DMS79 (cell line): ENCODE data around the gene SGPP2.
"Not testable (repeated sequence)": the region's sequence is repeated elsewhere in the genome, so short reads cannot be mapped to it uniquely, and the experiment has no call there.

Experiments used
- DNase-seq: peaks from one replicate; lab custom pipeline; 2025; lab: John Stamatoyannopoulos, UW

The SGPP2 gene

GRCh38 chr2:222427646-222428301, 3.4 kb downstream of the SGPP2 start:
- no peak for DNase-seq

GRCh38 chr2:222430071-222430470, 5.7 kb downstream of the SGPP2 start:
- no peak for DNase-seq

- DNase-seq = no peak
These were observed 6.3 kb downstream of the SGPP2 start for GRCh38 chr2:222430681-222431080.

GRCh38 chr2:222431869-222432268, 7.5 kb downstream of the SGPP2 start:
- no peak for DNase-seq

GRCh38 chr2:222433332-222434173, 9.2 kb downstream of the SGPP2 start:
- no peak for DNase-seq

GRCh38 chr2:222434204-222434603, 9.9 kb downstream of the SGPP2 start:
- no peak for DNase-seq

GRCh38 chr2:222435400-222436039, 11.2 kb downstream of the SGPP2 start:
- not testable (repeated sequence) for DNase-seq

GRCh38 chr2:222436040-222436413, 11.7 kb downstream of the SGPP2 start:
- no peak for DNase-seq

GRCh38 chr2:222439692-222440091, 15.3 kb downstream of the SGPP2 start:
- DNase-seq = no peak

- DNase-seq = no peak
These were observed 16.5 kb downstream of the SGPP2 start for GRCh38 chr2:222440673-222441422.

GRCh38 chr2:222442665-222443064, 18.3 kb downstream of the SGPP2 start:
- no peak for DNase-seq

GRCh38 chr2:222445227-222445626, 20.9 kb downstream of the SGPP2 start:
- DNase-seq = no peak

GRCh38 chr2:222447131-222447530, 22.8 kb downstream of the SGPP2 start:
- no peak for DNase-seq

GRCh38 chr2:222448748-222449181, 24.4 kb downstream of the SGPP2 start:
- no peak for DNase-seq

GRCh38 chr2:222450021-222450420, 25.7 kb downstream of the SGPP2 start:
- DNase-seq = no peak

GRCh38 chr2:222451224-222451674, 26.9 kb downstream of the SGPP2 start:
- no peak for DNase-seq

- no peak for DNase-seq
These were observed 28.1 kb downstream of the SGPP2 start for GRCh38 chr2:222452422-222452950.

GRCh38 chr2:222456479-222457077, 32.2 kb downstream of the SGPP2 start:
- no peak for DNase-seq

- DNase-seq = no peak
These were observed 35.6 kb downstream of the SGPP2 start for GRCh38 chr2:222459983-222460382.

GRCh38 chr2:222465746-222466145, 41.4 kb downstream of the SGPP2 start:
- no peak for DNase-seq

GRCh38 chr2:222468346-222468745, 44.0 kb downstream of the SGPP2 start:
- no peak for DNase-seq
